Middle frontal gyrus (tissue), 1 donor: ENCODE data around the gene TBL1X.
"Not testable (repeated sequence)": the region's sequence is repeated elsewhere in the genome, so short reads cannot be mapped to it uniquely, and the experiment has no call there.

Experiments used
- DNase-seq: peaks from one replicate; pipeline ENCODE4 v3.0.0-alpha.2; 2015; ENCODE audit warnings: low spot score; ENCODE audit errors: extremely low spot score

TBL1X gene

DNA sequence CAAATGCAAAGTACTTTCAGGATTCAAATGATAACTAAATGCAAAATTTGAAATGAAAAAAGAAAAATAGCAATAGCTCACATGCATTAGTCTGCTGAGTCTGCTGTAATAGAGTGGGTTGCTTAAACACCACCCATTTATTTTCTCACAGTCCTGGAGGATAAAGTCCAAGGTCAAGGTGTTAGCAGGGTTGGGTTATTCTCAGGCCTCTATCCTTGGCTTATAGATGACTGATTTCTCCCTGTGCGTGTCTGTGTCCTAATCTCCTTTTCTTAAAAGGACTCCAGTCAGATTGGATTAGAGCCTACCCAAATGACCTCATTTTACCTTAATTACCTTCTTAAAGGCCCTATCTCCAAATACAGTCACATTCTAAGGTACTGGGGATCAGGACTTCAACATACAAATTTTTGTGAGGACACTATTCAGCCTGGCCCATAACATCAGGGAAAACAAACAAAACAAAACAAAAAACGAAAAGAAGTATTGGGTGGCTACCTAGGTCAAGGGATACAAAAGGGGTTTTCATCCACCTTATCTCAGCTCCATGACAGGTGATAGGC, 6.3 kb upstream of the TBL1X start:
- no peak for DNase-seq

GRCh38 chrX:9459186-9459748, 5.6 kb upstream of the TBL1X start:
- no peak for DNase-seq

- no peak for DNase-seq
These were observed 3.8 kb upstream of the TBL1X start for GRCh38 chrX:9461087-9461486.

GRCh38 chrX:9462456-9462855, 2.4 kb upstream of the TBL1X start:
- no peak for DNase-seq

DNA sequence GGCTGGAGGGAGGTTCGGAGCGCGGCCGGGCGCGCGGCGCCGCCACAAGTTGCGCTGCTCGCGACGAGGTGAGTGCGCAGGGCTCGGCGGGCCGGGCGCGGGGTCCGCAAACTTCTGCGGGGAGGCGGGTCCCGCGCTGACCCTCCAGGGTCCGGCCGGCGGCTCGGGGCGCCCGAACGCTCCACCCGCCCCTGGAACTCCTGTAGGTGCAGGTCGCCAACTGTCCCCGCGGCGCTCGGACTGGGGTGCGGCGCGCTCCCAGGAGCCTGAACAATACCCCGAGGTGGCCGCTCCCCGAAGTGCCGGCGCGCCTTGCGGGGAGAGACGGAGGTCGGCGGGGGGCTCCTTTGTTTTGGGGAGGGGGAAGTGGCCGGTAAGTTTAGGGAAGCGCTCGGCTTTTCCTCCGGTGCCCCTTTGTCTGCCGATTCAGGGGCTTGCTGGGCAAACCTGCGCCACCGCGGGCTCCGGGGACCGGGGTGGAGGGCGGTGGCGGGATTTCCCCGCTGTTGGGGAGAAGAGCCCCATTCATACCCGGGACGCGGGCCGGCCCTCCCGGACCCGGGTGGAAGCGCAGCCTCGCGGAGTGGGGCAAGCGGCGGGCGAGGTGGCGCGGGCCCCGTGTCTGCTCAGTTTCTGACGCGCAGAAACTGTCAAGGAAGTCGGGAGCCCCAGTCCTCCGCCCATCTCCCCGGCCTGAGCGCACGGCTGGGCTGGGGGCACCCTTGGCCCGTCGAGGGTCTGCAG, 694 bp downstream of the TBL1X start:
- no peak for DNase-seq

- DNase-seq = no peak
These were observed 1.3 kb downstream of the TBL1X start for GRCh38 chrX:9466124-9466495.

DNA sequence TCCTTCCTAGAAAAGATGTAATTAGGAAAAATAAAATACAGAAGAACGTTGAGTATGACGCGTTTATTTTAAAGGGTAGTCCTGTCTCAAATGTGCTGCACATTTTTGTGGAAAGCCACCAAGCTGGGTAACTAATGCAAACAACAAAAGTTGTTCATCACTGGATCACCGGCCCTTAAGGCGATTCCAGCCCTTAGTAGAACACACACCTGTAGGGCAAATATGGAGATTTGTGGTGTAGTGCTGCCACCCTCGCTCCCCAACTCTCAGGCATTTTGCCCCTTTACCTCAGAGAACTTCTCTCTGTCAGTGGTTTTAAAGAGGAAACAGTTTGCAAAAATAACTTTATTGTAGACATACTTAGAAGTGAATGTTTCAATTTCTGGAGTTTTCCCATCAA, 1.9 kb downstream of the TBL1X start:
- no peak for DNase-seq

DNA sequence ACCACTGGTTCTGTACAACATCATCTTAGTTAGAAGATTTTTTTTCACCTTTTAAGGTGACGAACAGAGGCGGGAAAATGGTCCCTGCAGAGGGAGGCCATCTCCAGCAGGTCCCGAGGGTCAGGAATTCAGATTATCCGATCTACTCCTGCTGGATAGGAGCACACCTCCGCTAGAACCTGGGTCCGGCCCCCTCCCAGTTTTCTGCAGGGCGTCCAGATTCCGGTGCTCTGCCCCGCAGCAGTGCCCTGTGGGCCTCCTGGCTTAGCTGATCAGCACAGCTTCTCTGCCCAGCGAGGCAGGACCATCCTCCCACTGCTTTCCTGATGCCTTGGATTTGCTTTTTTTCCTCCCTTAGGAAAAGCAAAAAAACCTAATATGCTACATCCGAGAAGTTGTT, 2.3 kb downstream of the TBL1X start:
- DNase-seq = no peak

DNA sequence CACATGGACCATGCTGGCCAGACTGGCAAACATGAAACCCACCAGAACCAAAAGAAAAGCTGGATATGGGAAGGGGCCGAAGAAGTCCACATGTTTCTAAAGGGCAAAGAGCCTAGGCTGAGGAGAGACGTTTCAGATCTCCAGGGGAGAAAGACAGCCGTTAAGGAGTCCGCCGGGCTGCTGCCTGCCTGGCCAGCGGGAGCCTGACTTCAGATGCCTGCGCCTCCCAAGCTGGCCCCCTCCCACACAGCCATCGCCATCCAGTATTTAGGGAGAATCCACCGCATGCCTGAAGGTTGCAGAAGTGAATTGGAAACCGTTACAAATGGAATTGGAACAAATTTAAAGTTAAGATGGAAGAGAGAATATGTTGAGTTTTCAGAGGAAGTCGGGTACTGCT, 2.9 kb downstream of the TBL1X start:
- DNase-seq = no peak

DNA sequence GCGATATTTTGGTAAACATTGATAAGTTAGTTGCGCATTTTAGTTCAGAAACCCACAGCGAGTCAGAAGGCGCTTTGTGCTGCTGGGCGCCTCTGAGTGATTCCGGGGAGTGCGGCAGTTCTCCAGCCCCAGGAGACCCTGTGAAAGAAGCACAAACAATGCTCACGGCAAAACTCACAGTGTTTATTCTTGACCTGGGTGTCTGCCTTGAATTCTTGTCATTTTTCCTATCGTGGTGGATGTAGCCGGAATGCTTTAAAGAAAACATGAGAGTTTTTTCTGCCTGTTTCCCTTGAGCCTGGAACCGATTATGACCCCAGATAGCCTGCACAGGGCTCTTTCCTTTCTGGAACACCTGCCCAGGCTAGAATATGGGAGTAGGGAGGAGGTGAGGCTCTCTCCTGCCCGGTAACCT, 6.7 kb downstream of the TBL1X start:
- no peak for DNase-seq

GRCh38 chrX:9473708-9474107, 8.8 kb downstream of the TBL1X start:
- no peak for DNase-seq

GRCh38 chrX:9475417-9475816, 10.6 kb downstream of the TBL1X start:
- DNase-seq = not testable (repeated sequence)

- DNase-seq = no peak
These were observed 11.1 kb downstream of the TBL1X start for GRCh38 chrX:9475984-9476383.

DNA sequence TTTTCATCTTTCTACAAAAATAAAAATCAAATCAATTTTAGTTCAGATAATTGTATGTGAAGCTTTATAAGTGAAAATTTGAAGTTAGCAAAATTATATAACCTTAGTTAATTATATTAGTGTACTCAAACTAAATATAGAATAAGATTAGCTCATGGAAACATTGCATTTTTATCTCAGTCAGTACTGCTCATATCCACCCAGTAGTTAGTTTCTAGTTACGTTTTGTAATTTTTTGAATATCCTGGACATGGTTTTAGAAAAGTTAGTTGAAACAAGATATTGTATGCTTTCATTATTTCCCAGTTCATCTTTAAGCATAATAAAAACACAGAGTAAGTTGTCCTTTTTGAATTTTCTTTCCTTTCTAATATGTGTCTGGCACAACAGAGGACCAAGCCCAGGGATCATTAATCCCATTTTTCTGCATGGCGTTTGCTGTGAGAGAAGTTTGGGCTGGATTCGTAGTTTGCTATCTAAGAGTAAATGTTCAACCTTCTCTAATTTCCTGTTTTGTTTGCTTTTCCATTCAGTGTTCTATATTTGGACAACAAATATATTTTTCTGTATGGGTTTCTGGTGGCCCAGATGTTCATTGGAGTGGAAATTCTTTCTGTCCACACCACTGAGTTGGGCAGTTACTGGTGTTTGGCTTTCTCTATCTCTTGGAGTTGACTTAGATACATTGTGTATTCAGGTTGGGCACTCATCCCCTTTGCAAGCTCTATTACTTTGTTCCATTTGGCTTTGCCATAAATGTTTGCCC, 12.1 kb downstream of the TBL1X start:
- DNase-seq = no peak

DNA sequence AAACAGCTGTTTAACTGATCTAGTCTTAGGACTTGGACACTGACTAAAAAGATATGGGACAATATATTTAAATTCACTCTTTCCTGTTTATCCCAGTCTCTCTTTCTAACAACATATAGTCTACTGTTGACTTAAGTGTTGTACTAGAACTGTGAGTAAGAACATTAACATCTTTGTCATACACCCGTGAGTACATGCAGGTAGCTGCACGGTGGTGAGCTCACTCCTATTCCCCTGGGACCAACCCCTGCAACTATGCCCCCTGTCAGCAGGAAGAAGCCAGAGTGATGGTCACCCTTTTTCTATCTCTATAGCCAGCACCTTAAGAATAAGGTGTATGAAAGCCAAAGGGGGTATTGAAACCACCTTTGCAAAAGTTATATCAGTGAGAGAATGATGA, 17.6 kb downstream of the TBL1X start:
- DNase-seq = no peak

GRCh38 chrX:9482837-9483236, 18.0 kb downstream of the TBL1X start:
- DNase-seq = no peak

- no peak for DNase-seq
These were observed 18.5 kb downstream of the TBL1X start for GRCh38 chrX:9483376-9483775.

GRCh38 chrX:9486786-9487387, 22.0 kb downstream of the TBL1X start:
- no peak for DNase-seq

GRCh38 chrX:9488586-9488985, 23.7 kb downstream of the TBL1X start:
- no peak for DNase-seq

GRCh38 chrX:9489234-9489633, 24.4 kb downstream of the TBL1X start:
- DNase-seq = no peak

- DNase-seq = no peak
These were observed 28.0 kb downstream of the TBL1X start for GRCh38 chrX:9492901-9493300.

DNA sequence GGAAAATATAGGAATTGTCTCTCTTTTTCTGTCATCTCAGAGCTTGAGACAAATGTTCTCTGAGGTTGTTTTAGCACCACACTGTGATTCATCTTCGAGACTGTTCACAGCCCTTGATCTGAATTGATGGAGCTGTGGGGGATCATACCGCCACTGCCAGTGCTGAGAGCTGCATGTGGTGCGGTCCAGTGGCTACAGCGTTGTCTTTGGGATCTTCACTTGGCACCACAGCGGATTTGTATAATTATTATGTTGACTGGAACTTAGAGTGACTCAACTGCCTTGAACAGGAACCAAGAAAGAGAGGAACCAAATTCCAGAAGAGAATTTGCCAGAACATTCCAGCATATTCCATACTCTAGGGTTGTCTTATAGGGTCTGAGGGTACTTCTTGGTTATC, 29.1 kb downstream of the TBL1X start:
- no peak for DNase-seq
